Measurements from ENCODE around the gene NOB1. TPM values are rescaled to one million over a fixed set of nuclear protein-coding genes. Genes with fewer than 3 reads are reported as not detected.
A peak's percentile ranks its signal among the peaks of the same experiment; 100 is the strongest.
"Not testable (repeated sequence)": the region's sequence is repeated elsewhere in the genome, so short reads cannot be mapped to it uniquely, and the experiment has no call there.

The NOB1 gene
- total and polyA plus RNA-seq, 9 of the 15 experiments (the other 6 are each of a cell fraction or from before 2014, with no cell fraction given) = 42.4 to 148 (median 116) TPM

- TF ChIP-seq ZBTB34 (CRISPR knock-in tag; IDR thresholded peaks at IDR 0.05) = no peak
- no peak for TF ChIP-seq STAT5A (IDR thresholded peaks at IDR 0.05; ENCODE audit: borderline replicate concordance, low read length)
- TF ChIP-seq NBN (IDR thresholded peaks at IDR 0.05; ENCODE audit: low read depth) = no peak
- TF ChIP-seq ZNF165 (CRISPR knock-in tag; IDR thresholded peaks at IDR 0.05; ENCODE audit: borderline replicate concordance) = no peak
Measured at GRCh38 chr16:69732101-69732500, 22.6 kb downstream of the NOB1 start (continued).

- intact Hi-C loops (cut with micrococcal nuclease); DNase-seq (ENCODE audit: extremely low read depth in 1 of 4, low spot score in 3 of 4); H3K4me2 ChIP-seq (ENCODE audit: insufficient read depth, low read length); FAIRE-seq; ATAC-seq; H3K9me1 ChIP-seq (ENCODE audit: control insufficient read depth, insufficient read depth, low read length); H3K9me3 ChIP-seq (replicated peaks; ENCODE audit: control insufficient read depth, insufficient read depth, low read depth, low read length); in situ Hi-C loops (cut with MboI); H3K36me3 ChIP-seq (ENCODE audit: control insufficient read depth, insufficient read depth, low read length); H3K9ac ChIP-seq (ENCODE audit: insufficient read depth in 1 of 2, low read depth in 2 of 2, low read length in 2 of 2); BruUV-seq (replicated peaks); H2AFZ ChIP-seq (ENCODE audit: low read depth, low read length); H3K4me3 ChIP-seq; H3K27me3 ChIP-seq (ENCODE audit: control insufficient read depth in 2 of 2, insufficient read depth in 2 of 2, low read length in 2 of 2); H3K27ac ChIP-seq (ENCODE audit: extremely low read depth, low read depth, low read length); H4K20me1 ChIP-seq (replicated peaks; ENCODE audit: control insufficient read depth, insufficient read depth, low read length); CTCF ChIA-PET (ENCODE audit: low intra/inter-chr PET ratio): not testable (repeated sequence)
- H3K4me1 ChIP-seq (replicated peaks in 1 of 2; ENCODE audit: control insufficient read depth in 2 of 2, insufficient read depth in 2 of 2, low read length in 2 of 2) = peaks cover 9 to 19% of the 10 kb centered on the region in 2 experiments; a peak in 4 of 5 replicates
- peaks cover 23% of the 10 kb centered on the region for H3K79me2 ChIP-seq (ENCODE audit: control insufficient read depth, insufficient read depth, low read length)
- 80% methylated on average over 5 of the region's 5 CpGs for WGBS (ENCODE audit: insufficient coverage, low coverage, missing lambda C conversion rate)
- POLR2A ChIA-PET = interaction anchor here (0.7 kb wide), 1 partner anchor 9 kb away, joined by 4 read pairs; no protein-coding TSS in a partner anchor
- TF ChIP-seq RBM25 (IDR thresholded peaks at IDR 0.05; ENCODE audit: low read depth, low read length, severe bottlenecking) (peak; percentile 18), ZNF121 (CRISPR knock-in tag; conservative IDR thresholded peaks at IDR 0.05) (peak; percentile 77; the same call in 1 of the 2 replicates)
Measured at GRCh38 chr16:69731280-69731679, 23.4 kb downstream of the NOB1 start.

Data from K562 (cell line).